Adrenal gland (tissue), 12 donors: Measurements from ENCODE around the gene FHAD1. TPM values are rescaled to one million over a fixed set of nuclear protein-coding genes. Genes with fewer than 3 reads are reported as not detected.
A peak's percentile ranks its signal among the peaks of the same experiment; 100 is the strongest.

Experiments
- DNase-seq, 7 donors: peaks; one replicate each; pipeline ENCODE4 v3.0.0-alpha.2; 2019 to 2020
- H3K27ac ChIP-seq, 5 donors: fragments of 200-600 bp; sonication (generic) in 4 of 5; 1 replicate in 3 of 5; 2 replicates in 2 of 5; pipeline versions ENCODE4 v1.5.1 to v1.8.0; 2016 to 2020; ENCODE audit warnings: mild to moderate bottlenecking in 1 of 5
- H3K27me3 ChIP-seq: fragments of 200-600 bp; 2 replicates; pipeline ENCODE4 v1.8.0; 2021
- H3K36me3 ChIP-seq, 2 donors: fragments of 200-600 bp; replicated peaks in 1 of 2; 1 replicate in 1 of 2; 2 replicates in 1 of 2; pipeline versions ENCODE4 v1.5.1 to v1.8.0; 2018 to 2022
- H3K4me1 ChIP-seq, 2 donors: fragments of 200-600 bp; replicated peaks in 1 of 2; 1 replicate in 1 of 2; 2 replicates in 1 of 2; pipeline versions ENCODE4 v1.5.1 to v1.8.0; 2018 to 2021
- H3K4me3 ChIP-seq, 4 donors: fragments of 200-600 bp; sonication (generic) in 3 of 4; one replicate each; pipeline ENCODE4 v1.5.1; 2016 to 2018
- H3K9me3 ChIP-seq, 3 donors: fragments of 200-600 bp; sonication (generic) in 1 of 3; replicated peaks in 1 of 3; 1 replicate in 2 of 3; 2 replicates in 1 of 3; pipeline versions ENCODE4 v1.5.1 to v1.8.0; 2016 to 2021
- POLR2A ChIP-seq, 2 donors: fragments of 450-650 bp; IDR thresholded peaks; one replicate each; pipeline ENCODE4 v1.6.1; 2017; ENCODE audit warnings: antibody characterized with exemption in 2 of 2, mild to moderate bottlenecking in 2 of 2, moderate library complexity in 1 of 2
- WGBS, 4 donors: extraction: QIAGEN DNeasy Blood & Tissue Kit in 2 of 4; methylation state at CpG; one replicate each; pipeline versions ENCODE4 v1.1.5 to v1.1.7; 2013 to 2017; 5-methylcytosine and 5-hydroxymethylcytosine counted together
- intact Hi-C, 2 donors: fragments of 100-400 bp; cut with DNase I; formaldehyde crosslinking; loops; one replicate each; pipeline versions ENCODE4 v1.14.1 to v1.15.0; 2022 to 2023
- polyA plus RNA-seq, 3 donors: library from polyadenylated mRNA; stranded (reverse); fragments of 200-250 nt in 2 of 3; fragments of 350-450 nt in 1 of 3; fragmentation: Illumina TruSeq in 1 of 3; extraction: RNeasy Lipid Tissue Mini Kit (QIAGEN cat#74804) in 1 of 3; gene quantifications; one replicate each; pipeline ENCODE4 v1.2.3, GENCODE V29; 2013 to 2014
- total RNA-seq, 9 donors: library from RNA; depleted of rRNA in 4 of 9; stranded (reverse); fragments of >200 nt in 4 of 9; fragments of 120-200 nt in 1 of 9; fragmentation: NEBNext Ultra II Directional in 1 of 9; extraction: Animal tissue kit (Norgen Biotek cat#: 25700) in 1 of 9; gene quantifications; one replicate each; pipeline versions ENCODE4 v1.1.0 to v1.2.4, GENCODE V29; 2013 to 2023
- TF ChIP-seq, protein P1 (sequence below), 6 experiments: fragments of 450-650 bp in 4 of 6; fragments of 200-600 bp in 2 of 6; sonication (generic) in 1 of 6; IDR thresholded peaks; 1 replicate in 5 of 6; 2 replicates in 1 of 6; pipeline versions ENCODE4 v1.5.1 to v1.8.0; 2016 to 2021; ENCODE audit warnings: antibody characterized with exemption in 6 of 6, mild to moderate bottlenecking in 2 of 6, moderate library complexity in 1 of 6
- donor health status: healthy with polysubstance abuse.
- donor health status: Bipolar disorder and iron deficiency.
- donor health status: DM: yes; HTN: yes; CAD: no.
- donor health status: DM: no; HTN: no; CAD: no.
- donor health status: DM: no; HTN: no; CAD: no.
- donor health status: DM: yes; HTN: yes; CAD: no.

The FHAD1 gene
- total and polyA plus RNA-seq, 12 donors, result 0.09 to 1.6 (median 0.57) TPM; not detected in 1

DNA sequence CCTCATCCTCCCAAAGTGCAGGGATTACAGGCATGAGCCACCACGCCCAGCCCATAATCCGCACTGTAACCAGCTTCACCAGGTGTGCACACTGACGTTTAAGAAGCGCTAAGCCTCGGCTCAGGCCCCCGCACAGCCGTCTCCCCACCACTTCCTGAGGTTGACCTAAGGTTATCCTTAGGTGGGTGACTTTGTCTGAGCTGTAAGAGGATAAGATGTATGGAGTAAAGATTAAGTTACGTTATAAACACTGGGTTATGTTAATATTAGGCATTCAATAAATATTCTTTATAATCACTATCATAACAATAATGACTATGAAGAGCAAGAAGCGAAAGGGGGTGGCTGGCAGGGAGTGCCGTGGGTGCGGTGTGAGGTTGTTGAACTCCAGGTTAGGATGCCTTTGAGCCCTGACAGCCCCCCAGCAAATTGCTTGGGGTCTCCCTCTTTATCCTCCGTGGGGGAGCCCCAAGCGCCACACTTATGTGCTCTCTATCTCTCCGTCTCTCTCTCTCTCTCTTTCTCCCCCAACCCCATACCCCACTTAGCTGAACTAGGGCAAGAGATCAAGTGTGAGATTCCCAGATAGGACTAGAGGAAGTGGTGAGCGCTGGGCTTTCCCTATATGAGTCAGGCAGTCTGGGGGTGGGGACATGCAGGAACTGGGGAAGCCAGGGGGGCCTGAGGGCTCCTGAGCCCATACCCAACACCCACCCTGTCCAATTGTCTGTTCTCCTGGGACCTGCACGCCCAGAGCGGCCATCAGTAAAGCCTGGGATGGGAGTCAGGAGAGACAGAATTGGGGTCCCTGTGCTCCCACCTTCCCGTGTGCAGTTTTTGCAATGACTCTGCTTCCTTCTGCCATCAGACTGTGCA lies 170.3 kb downstream of the FHAD1 start:
- H3K4me3 ChIP-seq, result no peak overlapping the region
- TF ChIP-seq, protein P1, sequence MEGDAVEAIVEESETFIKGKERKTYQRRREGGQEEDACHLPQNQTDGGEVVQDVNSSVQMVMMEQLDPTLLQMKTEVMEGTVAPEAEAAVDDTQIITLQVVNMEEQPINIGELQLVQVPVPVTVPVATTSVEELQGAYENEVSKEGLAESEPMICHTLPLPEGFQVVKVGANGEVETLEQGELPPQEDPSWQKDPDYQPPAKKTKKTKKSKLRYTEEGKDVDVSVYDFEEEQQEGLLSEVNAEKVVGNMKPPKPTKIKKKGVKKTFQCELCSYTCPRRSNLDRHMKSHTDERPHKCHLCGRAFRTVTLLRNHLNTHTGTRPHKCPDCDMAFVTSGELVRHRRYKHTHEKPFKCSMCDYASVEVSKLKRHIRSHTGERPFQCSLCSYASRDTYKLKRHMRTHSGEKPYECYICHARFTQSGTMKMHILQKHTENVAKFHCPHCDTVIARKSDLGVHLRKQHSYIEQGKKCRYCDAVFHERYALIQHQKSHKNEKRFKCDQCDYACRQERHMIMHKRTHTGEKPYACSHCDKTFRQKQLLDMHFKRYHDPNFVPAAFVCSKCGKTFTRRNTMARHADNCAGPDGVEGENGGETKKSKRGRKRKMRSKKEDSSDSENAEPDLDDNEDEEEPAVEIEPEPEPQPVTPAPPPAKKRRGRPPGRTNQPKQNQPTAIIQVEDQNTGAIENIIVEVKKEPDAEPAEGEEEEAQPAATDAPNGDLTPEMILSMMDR (IDR thresholded peaks at IDR 0.05), result no peak
- DNase-seq, result peak in 5 of 7 donors; percentile 47 to 60 (median 54)
- peaks cover 0 to 5% of the 10 kb centered on the region in 2 donors for H3K36me3 ChIP-seq
- peaks cover 26 to 67% of the 10 kb centered on the region in 2 donors for H3K4me1 ChIP-seq
- H3K27me3 ChIP-seq, result no peaks in the 10 kb centered on the region
- H3K27ac ChIP-seq, result peak overlapping the region in 3 of 5 donors; percentile 83 to 94 (median 89)
- 69 to 73% (median 72%) methylated on average over 17 to 18 of the region's 18 CpGs for WGBS, 4 donors
- H3K9me3 ChIP-seq, result no peaks in the 10 kb centered on the region
- intact Hi-C loops, result no loop called here

DNA sequence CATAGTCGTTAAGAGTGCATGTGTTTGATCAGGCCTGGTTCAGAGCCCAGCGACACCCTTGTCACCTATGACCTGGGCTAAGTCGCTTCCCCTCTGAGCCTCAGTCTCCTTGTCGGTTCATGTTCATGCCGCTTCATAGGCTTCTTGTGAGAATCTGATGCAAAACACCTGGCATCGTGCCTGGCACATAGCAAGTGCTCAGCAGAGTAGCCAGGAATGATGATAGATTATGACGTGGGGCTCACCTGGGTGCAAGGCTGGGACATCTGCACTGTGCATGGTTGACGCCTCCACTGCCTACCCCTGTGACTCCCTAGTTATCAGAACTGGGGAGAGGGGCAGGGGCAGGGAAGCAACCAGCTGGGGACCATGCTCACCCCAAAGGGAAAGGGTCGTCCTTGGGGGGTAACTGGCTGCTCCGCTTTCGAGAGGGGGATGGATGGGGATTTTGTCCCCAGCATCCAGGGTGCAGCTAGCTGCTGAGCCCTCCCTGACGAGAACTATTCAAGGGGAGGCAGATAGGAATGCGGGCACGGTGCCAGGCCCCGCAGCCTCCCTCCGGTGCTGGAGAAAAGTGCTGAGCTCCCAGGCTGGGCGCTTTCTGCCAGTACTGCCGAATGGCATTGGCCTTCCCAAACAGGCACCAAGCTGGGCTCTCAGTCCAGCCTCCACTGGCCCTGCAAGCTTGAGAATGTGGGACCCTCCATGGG lies 171.9 kb downstream of the FHAD1 start:
- DNase-seq, result peak in 5 of 7 donors; percentile 22 to 55 (median 41)
- intact Hi-C loops, result no loop called here
- Histone ChIP-seq H3K27ac (no peak overlapping the region), H3K9me3 (no peaks in the 10 kb centered on the region), H3K4me3 (no peak overlapping the region), H3K36me3 (peaks cover 0 to 5% of the 10 kb centered on the region in 2 donors), H3K27me3 (no peaks in the 10 kb centered on the region), H3K4me1 (peaks cover 18 to 59% of the 10 kb centered on the region in 2 donors)
- 55 to 72% (median 68%) methylated on average over 12 to 18 of the region's 18 CpGs for WGBS, 4 donors
- TF ChIP-seq, protein P1 (IDR thresholded peaks at IDR 0.05), result no peak
- no peak for TF ChIP-seq POLR2A (IDR thresholded peaks at IDR 0.05)

DNA sequence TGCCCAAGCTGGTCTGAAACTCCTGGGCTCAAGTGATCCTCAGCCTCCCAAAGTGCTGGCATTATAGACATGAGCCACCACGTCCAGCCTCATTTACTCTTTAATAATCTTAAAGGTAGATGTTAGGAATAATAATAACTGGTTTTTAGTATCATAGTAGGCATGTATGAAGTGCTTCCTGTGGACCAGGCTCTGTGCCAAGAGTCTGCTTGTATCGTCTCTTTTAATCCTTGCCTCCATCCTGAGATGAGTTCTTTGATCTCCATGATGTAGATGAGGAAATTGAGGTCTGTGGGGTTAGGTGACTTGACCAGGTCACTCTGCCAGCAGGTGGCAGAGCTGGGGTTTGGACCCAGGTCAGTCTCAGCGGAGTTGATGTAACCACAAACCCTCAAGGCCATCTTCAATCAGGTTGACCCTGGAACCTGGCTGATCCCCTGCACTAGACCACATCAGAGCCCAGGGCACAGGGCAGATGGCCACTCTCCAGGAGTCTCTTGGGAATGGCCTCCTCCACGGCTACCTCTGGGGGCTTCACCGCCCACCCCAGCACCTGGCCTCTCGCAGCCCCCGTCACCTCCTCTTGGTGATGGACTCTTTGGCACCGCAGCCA lies 173.9 kb downstream of the FHAD1 start:
- Histone ChIP-seq H3K4me3 (no peak overlapping the region), H3K27ac (peak overlapping the region in 3 of 5 donors; percentile 19 to 47 (median 27)), H3K36me3 (peaks cover 0 to 4% of the 10 kb centered on the region in 2 donors), H3K9me3 (no peaks in the 10 kb centered on the region), H3K4me1 (peaks cover 12 to 49% of the 10 kb centered on the region in 2 donors), H3K27me3 (no peaks in the 10 kb centered on the region)
- TF ChIP-seq, protein P1 (IDR thresholded peaks at IDR 0.05), result peak in 2 of 6 experiments; percentile 5 to 18
- no peak for TF ChIP-seq POLR2A (IDR thresholded peaks at IDR 0.05)
- peak in 3 of 7 donors; percentile 22 to 32 (median 31) for DNase-seq
- intact Hi-C loops, result no loop called here
- 61 to 72% (median 65%) methylated on average over 2 to 8 of the region's 8 CpGs for WGBS, 4 donors

DNA sequence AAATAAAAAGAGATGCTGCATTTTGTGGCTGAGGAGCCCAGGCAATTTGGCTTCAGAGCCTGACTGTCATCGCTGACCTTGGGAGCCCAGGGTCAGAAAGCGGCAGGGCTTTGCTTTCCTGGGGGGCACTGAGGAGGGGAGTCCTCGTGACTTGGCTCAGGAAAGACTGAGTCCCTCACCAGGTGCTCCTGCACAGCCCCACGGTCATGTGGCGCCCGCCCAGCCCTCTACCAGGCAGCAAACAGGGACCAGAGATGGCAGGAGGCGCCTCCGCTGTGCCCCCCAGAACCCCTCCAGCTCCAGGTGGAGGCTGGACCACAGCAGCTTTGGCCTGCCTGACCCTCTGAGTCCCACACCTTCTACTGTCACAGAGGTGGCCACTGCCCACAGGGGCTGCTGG lies 175.8 kb downstream of the FHAD1 start:
- TF ChIP-seq POLR2A (IDR thresholded peaks at IDR 0.05), result no peak
- intact Hi-C loops, result no loop called here
- WGBS, 4 donors, result 60 to 80% (median 67%) methylated on average over 3 to 8 of the region's 8 CpGs
- H3K27ac ChIP-seq, result peak overlapping the region in 3 of 5 donors; percentile 43 to 79 (median 48)
- no peak overlapping the region for H3K4me3 ChIP-seq
- DNase-seq, result peak in 5 of 7 donors; percentile 34 to 56 (median 52)
- H3K4me1 ChIP-seq, result peaks cover 13 to 44% of the 10 kb centered on the region in 2 donors
- no peaks in the 10 kb centered on the region for H3K9me3 ChIP-seq
- peaks cover 0 to 12% of the 10 kb centered on the region in 2 donors for H3K36me3 ChIP-seq
- no peaks in the 10 kb centered on the region for H3K27me3 ChIP-seq
